NOMO-1 (cell line): ENCODE data around the gene SYTL1.
"Not testable (repeated sequence)": the region's sequence is repeated elsewhere in the genome, so short reads cannot be mapped to it uniquely, and the experiment has no call there.

Source experiments
- DNase-seq, 2 experiments: peaks; one replicate each; lab custom pipeline; 2025; ENCODE audit not compliant: unreplicated experiment in 2 of 2; lab: John Stamatoyannopoulos, UW

SYTL1 gene

GRCh38 chr1:27381969-27382762 is 40.3 kb downstream of the SYTL1 start:
- DNase-seq = no peak

GRCh38 chr1:27383039-27383605 is 41.3 kb downstream of the SYTL1 start, which contains the start of gene CD164L2:
TSS of gene CD164L2 (minus strand) at chr1:27383333. CDS start at chr1:27383239, 94 bp downstream.
- no peak for DNase-seq

- no peak for DNase-seq
Observed at GRCh38 chr1:27383661-27384060, 41.8 kb downstream of the SYTL1 start.

- not testable (repeated sequence) for DNase-seq
Observed at GRCh38 chr1:27384797-27385196, 43.0 kb downstream of the SYTL1 start.

- peak in 1 of 2 experiments; percentile 21 for DNase-seq
Observed at GRCh38 chr1:27388337-27389005, 46.6 kb downstream of the SYTL1 start.

GRCh38 chr1:27391511-27392095 is 49.8 kb downstream of the SYTL1 start:
- DNase-seq = no peak

- DNase-seq = peak; percentile 87 to 93
Observed at GRCh38 chr1:27392096-27392777, 50.4 kb downstream of the SYTL1 start, which contains the start of gene GPR3. TSS of gene GPR3 (plus strand) at chr1:27392622. CDS start at chr1:27393799, 1,177 bp downstream.

- DNase-seq = no peak
Observed at GRCh38 chr1:27392778-27393635, 51.2 kb downstream of the SYTL1 start.

GRCh38 chr1:27393641-27394281 is 51.9 kb downstream of the SYTL1 start:
- no peak for DNase-seq

- DNase-seq = no peak
Observed at GRCh38 chr1:27394282-27394658, 52.4 kb downstream of the SYTL1 start.

GRCh38 chr1:27394925-27395324 is 53.1 kb downstream of the SYTL1 start:
- no peak for DNase-seq

GRCh38 chr1:27395441-27396195 is 53.8 kb downstream of the SYTL1 start:
- DNase-seq = peak; percentile 71 to 72

GRCh38 chr1:27397110-27397509 is 55.3 kb downstream of the SYTL1 start:
- no peak for DNase-seq

- no peak for DNase-seq
Observed at GRCh38 chr1:27397749-27398148, 55.9 kb downstream of the SYTL1 start.

- DNase-seq = no peak
Observed at GRCh38 chr1:27398405-27399149, 56.8 kb downstream of the SYTL1 start.

- DNase-seq = no peak
Observed at GRCh38 chr1:27399251-27400025, 57.6 kb downstream of the SYTL1 start.
